ENCODE results near the gene CHST14. TPM values are rescaled to one million over a fixed set of nuclear protein-coding genes. Genes with fewer than 3 reads are reported as not detected.

Gene CHST14, protein sequence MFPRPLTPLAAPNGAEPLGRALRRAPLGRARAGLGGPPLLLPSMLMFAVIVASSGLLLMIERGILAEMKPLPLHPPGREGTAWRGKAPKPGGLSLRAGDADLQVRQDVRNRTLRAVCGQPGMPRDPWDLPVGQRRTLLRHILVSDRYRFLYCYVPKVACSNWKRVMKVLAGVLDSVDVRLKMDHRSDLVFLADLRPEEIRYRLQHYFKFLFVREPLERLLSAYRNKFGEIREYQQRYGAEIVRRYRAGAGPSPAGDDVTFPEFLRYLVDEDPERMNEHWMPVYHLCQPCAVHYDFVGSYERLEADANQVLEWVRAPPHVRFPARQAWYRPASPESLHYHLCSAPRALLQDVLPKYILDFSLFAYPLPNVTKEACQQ
- 18.5 and 20.4 TPM in 2 replicates for total RNA-seq

DNA sequence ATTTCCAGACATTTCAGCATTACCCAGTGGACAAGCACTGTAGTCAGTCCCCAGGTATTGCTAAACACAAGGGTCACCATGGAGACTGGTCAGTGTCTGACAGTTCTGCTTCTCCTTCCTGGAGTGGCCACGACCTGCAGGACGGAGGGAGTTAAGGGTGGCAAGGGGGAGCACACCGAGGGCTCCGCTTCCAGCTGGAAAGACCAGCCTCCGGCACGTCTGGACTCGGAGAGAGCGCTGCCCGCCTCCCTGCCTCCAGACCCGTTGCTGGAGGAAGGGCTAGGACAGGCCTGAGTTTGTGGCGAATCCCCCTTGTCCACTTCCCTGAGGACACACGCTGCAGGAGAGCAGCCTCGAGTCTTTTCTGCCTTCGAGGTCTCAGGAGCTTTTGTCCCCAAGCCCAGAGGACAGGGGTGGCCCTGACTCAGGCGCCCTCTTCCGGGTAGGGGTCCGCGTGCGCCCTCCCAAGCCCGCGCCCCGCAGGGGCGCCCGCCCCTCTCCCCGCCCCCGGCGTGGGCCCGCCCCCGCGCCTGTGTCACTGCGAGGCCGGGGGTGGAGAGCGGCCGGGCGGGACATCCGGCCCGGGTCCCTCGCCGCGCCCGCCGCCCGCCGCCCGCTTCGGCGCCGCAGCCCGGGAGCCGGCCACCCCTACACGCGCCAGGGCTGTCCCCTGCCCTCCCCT lies at the start of gene CHST14:
Gene CHST14, plus strand, starts transcription at position 562 of the 682 bp plus-strand sequence. CDS start 230 bp downstream, outside the sequence.

DNA sequence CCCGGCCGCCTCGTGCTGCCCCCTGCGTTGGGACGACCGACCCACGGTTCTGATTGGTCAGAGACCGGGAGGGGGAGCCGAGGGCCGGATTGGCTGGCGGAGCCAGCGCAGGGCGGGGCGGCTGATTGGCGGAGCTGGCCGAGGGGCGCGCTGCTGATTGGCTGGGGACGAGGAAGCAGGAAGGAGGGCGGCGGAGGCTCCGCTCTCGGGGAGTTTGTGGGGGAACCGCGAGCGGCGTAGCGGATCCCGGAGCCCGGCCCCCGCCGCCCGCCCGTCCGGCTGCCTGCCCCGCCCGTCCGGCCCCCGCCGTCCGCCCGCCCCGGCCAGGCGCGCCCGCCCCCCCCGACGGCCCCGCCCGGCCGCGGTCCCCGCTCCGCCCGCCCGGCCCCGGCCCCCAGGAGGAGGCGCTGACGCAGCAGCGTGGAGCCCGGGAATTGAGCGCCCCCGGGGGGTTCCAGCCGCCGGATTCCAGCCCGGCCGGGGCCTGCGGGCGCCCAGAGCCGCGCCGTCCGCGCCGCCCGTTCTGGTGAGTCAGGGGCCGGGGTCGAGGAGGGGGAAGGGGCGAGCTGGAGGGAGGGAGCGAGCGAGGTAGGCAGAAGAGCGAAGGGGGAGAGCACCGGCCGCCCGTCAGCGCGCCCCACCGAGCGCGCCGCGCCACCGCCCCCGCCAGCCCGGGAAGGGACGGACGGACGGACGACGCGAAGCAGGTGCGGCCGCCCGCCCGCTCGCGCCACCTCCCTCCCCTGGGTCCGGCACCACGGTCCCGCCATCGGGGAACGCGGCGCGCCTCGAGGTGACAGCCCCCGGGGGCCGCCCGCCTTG lies 29.8 kb upstream of the CHST14 start, which contains the start of gene BAHD1:
Gene BAHD1, plus strand, starts transcription at position 211 of the 822 bp plus-strand sequence. CDS start 17,512 bp downstream, outside the sequence.

Other genes with a start within 250 kb of the CHST14 start
- 0.54 and 0.79 TPM in 2 replicates for gene PAK6, start 231.9 kb upstream of the CHST14 start, total RNA-seq
- not detected in 2 replicates for gene ANKRD63, start 187.9 kb upstream of the CHST14 start, total RNA-seq
- 0.22 and 1.2 TPM in 2 replicates for gene PLCB2, start 163.0 kb upstream of the CHST14 start, total RNA-seq
- 6.7 and 9.1 TPM in 2 replicates for gene INAFM2, start 147.3 kb upstream of the CHST14 start, total RNA-seq
- 23.6 and 34.8 TPM in 2 replicates for gene CCDC9B, start 130.0 kb upstream of the CHST14 start, total RNA-seq
- gene PHGR1, start 120.0 kb upstream of the CHST14 start, total RNA-seq = not detected in 2 replicates
- 0.39 and 2.2 TPM in 2 replicates for gene DISP2, start 112.8 kb upstream of the CHST14 start, total RNA-seq
- 14.5 and 15.8 TPM in 2 replicates for gene KNSTRN, start 88.3 kb upstream of the CHST14 start, total RNA-seq
- gene IVD, start 65.2 kb upstream of the CHST14 start, total RNA-seq = 18.1 and 21.1 TPM in 2 replicates
- 14.5 and 17.3 TPM in 2 replicates for gene BAHD1, start 30.0 kb upstream of the CHST14 start, total RNA-seq
- gene CCDC32, start 94.1 kb downstream of the CHST14 start, total RNA-seq = 20.0 and 38.9 TPM in 2 replicates
- gene RPUSD2, start 98.3 kb downstream of the CHST14 start, total RNA-seq = 9.4 and 14.6 TPM in 2 replicates
- 3.9 and 10.8 TPM in 2 replicates for gene KNL1, start 123.3 kb downstream of the CHST14 start, total RNA-seq
- gene RAD51, start 224.2 kb downstream of the CHST14 start, total RNA-seq = 4.3 and 4.7 TPM in 2 replicates

Measured in placental epithelial cell (primary cell).